ENCODE results near the gene PARVB.

The PARVB gene

GRCh38 chr22:44179196-44179988 is 155.3 kb downstream of the PARVB start:
- peaks cover 24% of the 10 kb centered on the region for H3K4me1 Mint-ChIP-seq (ENCODE audit: low read depth)
- no peak overlapping the region for H3K4me3 Mint-ChIP-seq
- no peak overlapping the region for H3K27ac Mint-ChIP-seq
- no peaks in the 10 kb centered on the region for H3K36me3 Mint-ChIP-seq (ENCODE audit: low read depth)
- no peaks in the 10 kb centered on the region for H3K9me3 Mint-ChIP-seq
- H3K27me3 Mint-ChIP-seq = no peaks in the 10 kb centered on the region

DNA sequence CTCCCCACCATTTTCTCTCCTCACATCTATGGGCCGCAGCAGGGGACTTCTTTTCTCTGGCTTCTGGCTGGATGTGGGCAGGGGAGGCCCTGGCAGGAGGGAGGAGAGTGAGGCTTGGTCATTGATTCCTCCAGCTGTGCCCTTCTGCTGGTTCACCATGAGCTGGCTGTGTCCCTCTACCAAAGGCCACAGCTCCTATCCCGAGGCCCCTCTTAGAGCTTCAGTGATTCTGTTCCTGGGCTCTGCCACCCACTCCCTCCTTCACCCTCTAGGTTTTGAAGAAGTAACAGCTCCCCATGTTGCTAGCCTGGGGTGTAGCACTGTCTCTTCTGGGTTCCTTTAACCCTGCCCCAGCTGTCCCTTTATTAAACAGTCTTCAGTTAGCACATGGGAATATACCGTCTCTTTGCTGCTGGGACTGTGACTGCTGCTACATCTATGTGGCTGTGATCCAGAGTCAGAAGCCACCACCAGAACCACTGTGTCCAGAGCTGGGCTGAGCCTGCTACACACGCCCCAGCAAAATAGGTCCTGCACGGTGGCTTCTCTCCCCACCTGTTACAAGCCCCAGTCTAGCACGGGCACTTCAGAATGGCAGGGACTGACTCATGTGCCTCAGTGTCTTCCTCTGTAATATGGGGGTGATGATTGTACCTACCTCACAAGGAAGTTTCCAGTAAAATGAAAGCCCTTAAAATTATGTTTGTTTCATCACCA is 156.0 kb downstream of the PARVB start:
- Mint-ChIP-seq H3K4me3 (peak overlapping the region; percentile 85), H3K4me1 (ENCODE audit: low read depth) (peaks cover 28% of the 10 kb centered on the region), H3K36me3 (ENCODE audit: low read depth) (peaks cover 7% of the 10 kb centered on the region), H3K9me3 (no peaks in the 10 kb centered on the region), H3K27ac (no peak overlapping the region), H3K27me3 (no peaks in the 10 kb centered on the region)

DNA sequence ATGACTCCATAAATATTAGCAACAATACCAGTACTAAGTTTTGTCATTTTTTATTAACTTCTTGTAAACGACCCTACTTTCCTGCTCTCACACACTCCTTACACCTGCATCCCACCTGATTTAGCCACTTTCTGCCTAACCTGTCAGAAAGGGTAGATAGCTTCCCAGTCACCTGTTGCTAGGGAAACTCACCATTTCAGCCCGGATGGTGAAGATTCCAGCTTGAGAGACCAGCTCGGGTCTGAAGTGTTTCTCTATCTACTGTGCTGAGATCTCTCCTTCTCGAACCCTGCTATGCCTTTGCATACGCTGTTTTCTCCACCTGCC is 156.6 kb downstream of the PARVB start, which contains the start of gene PARVG:
Gene PARVG (plus strand): TSS at position 220 of the 327 bp plus-strand sequence. CDS start 2,405 bp downstream, outside the sequence.
- Mint-ChIP-seq H3K27me3 (no peaks in the 10 kb centered on the region), H3K36me3 (ENCODE audit: low read depth) (peaks cover 7% of the 10 kb centered on the region), H3K27ac (peak within 1 kb of the TSS; percentile 92), H3K4me1 (ENCODE audit: low read depth) (peaks cover 28% of the 10 kb centered on the region), H3K4me3 (peak within 1 kb of the TSS; percentile 85), H3K9me3 (no peaks in the 10 kb centered on the region)

DNA sequence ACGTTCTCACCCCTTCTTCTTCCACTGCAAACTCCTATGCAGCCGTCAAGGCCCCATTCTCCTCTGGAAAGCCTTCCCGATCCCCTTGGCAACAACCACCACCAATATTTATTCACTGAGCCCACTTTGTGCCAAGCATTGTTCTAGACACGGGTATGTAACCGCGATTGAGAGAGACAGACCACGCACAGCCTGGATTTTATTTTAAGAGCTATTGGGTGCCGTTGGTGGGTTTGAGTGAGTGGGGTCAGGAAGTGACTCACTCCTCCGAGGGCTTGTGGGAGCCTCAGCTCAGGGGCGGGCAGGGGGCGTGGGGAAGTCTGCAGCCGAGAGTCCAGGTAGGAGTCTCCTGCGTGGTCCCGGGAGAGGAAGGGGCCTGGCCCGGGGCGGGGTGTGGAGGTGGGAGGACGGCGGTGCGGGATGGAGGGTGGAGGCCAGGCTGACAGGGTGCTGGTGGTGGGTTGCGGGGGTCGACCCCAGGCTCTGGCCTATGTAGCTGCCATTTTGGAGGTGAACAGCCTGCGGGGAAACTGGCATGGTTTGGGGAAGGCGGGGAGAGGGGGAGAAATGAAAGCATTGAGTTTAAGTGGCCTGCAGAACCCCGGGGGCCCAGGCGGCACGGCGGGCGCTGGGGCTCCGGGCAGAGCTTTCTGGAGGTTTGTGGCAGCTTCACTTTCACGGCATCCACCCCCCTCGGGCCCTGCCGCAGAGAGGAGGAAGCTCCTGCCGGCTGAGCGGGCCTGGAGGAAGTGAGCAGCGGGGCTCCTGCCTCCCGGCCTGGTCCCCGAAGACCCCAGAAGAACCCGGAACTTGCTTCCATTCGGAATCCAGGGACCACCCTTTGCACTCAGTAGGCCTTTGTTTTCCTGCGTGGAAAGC is 157.2 kb downstream of the PARVB start:
- Mint-ChIP-seq H3K27ac (peak overlapping the region; percentile 92), H3K27me3 (no peaks in the 10 kb centered on the region), H3K36me3 (ENCODE audit: low read depth) (peaks cover 8% of the 10 kb centered on the region), H3K4me3 (peak overlapping the region; percentile 85), H3K9me3 (no peaks in the 10 kb centered on the region), H3K4me1 (ENCODE audit: low read depth) (peaks cover 28% of the 10 kb centered on the region)

DNA sequence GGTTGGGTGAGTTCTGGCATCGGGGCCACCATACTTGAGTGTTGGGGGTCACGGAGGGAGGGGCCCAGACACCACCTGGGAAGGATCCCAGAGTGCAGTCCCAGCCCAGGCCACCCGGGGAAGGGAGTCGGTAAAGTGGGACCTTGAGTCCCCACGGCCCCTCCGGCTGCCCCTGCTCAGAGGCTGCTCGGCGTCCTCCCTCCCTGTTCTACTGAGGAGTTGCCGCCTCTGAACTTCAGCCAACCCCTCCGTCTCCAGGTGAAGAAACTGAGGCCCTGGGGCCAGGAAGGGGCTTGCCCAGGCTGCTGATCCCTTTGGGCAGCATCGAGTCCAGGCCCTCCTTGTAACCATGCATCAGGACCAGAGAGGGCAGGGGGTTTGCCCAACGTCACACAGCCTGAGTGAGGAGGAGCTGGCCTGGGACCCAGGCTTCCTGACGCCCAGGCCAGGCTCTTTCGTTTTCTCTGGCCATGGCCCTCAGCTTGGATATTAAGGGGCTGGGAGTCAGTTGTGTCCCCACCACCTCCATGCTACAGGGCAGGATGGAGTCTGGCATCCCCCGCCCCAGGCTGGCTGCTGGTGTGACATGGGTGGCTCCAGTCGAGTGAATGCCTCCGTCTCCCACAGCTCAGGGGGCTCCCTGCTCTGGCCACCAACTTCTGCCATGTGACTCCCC is 157.9 kb downstream of the PARVB start:
- Mint-ChIP-seq H3K27me3 (no peaks in the 10 kb centered on the region), H3K27ac (peak overlapping the region; percentile 92), H3K36me3 (ENCODE audit: low read depth) (peaks cover 13% of the 10 kb centered on the region), H3K9me3 (no peaks in the 10 kb centered on the region), H3K4me1 (ENCODE audit: low read depth) (peaks cover 28% of the 10 kb centered on the region), H3K4me3 (peak overlapping the region; percentile 85)

DNA sequence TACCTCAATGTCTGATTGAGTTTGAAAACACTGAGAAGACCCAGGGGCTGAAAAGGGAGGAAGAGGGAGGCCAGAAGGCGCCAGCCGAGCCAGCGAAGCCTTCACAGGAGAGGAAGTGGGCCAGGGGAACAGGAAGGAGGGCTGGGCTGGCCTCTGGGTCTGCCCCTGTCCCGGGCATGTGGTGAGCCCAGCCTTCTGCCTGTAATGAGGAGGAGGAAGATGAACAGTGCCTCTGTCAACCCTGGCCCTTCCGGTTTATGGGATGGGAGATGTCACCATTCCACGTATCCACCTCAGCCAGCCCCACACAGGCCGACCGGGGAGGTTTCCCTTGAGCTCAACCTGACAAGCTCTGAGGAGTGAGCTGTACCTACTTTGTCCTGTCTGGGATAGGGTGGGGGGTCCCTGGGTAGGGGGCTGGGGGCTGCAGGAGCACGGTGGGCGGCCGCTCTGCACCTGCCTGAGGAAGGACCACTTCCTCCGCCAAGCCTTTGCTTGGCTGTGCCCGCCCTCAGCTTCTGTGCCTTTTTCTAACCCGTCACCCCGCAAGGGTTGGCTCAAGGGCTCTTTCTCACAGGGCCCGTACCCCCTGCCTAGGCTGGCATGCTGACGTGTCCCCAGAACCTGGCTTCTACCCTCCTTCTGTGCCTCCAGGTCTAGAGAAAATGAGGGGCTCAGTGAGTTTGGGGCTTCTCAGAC is 158.6 kb downstream of the PARVB start:
- H3K9me3 Mint-ChIP-seq = no peaks in the 10 kb centered on the region
- H3K4me1 Mint-ChIP-seq (ENCODE audit: low read depth) = peaks cover 28% of the 10 kb centered on the region
- H3K27me3 Mint-ChIP-seq = no peaks in the 10 kb centered on the region
- peak overlapping the region; percentile 85 for H3K4me3 Mint-ChIP-seq
- peaks cover 13% of the 10 kb centered on the region for H3K36me3 Mint-ChIP-seq (ENCODE audit: low read depth)
- peak overlapping the region; percentile 92 for H3K27ac Mint-ChIP-seq

DNA sequence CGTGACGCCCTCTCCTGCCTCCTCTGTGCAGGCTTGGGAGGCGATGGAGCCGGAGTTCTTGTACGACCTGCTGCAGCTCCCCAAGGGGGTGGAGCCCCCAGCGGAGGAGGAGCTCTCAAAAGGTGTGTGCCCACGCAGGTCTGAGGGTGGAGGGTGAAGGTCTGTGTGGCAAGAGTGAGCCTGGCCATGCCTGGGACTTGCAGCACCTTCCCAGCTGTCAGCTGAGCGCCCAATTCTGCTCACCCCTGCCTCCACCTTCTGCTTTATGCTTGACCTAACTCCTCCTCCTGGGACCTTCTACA is 159.1 kb downstream of the PARVB start:
- H3K27ac Mint-ChIP-seq = peak overlapping the region; percentile 92
- peaks cover 28% of the 10 kb centered on the region for H3K4me1 Mint-ChIP-seq (ENCODE audit: low read depth)
- H3K36me3 Mint-ChIP-seq (ENCODE audit: low read depth) = peaks cover 13% of the 10 kb centered on the region
- no peaks in the 10 kb centered on the region for H3K27me3 Mint-ChIP-seq
- peak overlapping the region; percentile 85 for H3K4me3 Mint-ChIP-seq
- no peaks in the 10 kb centered on the region for H3K9me3 Mint-ChIP-seq

DNA sequence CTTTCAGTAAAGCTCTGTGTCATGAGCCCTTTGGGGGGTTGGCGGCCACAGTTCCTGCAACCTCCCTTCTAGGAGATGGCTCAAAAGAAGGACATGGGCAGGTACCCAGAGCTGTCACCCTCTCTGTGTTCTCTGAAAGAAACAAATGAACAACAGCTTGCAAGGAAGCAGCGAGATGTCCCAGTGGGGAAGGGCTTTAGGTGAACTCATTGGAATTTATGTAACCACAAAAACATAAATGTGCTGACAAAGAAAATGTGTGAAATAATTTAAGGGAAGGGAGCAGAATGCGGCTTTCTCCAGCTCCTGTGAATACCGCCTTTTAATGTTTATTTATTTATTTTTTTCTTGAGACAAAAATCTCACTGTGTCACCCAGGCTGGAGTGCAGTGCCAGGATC is 159.9 kb downstream of the PARVB start:
- no peaks in the 10 kb centered on the region for H3K27me3 Mint-ChIP-seq
- no peaks in the 10 kb centered on the region for H3K9me3 Mint-ChIP-seq
- peaks cover 28% of the 10 kb centered on the region for H3K4me1 Mint-ChIP-seq (ENCODE audit: low read depth)
- peaks cover 13% of the 10 kb centered on the region for H3K36me3 Mint-ChIP-seq (ENCODE audit: low read depth)
- no peak overlapping the region for H3K4me3 Mint-ChIP-seq
- H3K27ac Mint-ChIP-seq = no peak overlapping the region

- Mint-ChIP-seq H3K4me3 (no peak overlapping the region), H3K4me1 (ENCODE audit: low read depth) (peaks cover 23% of the 10 kb centered on the region), H3K9me3 (no peaks in the 10 kb centered on the region), H3K27ac (peak overlapping the region; percentile 38), H3K36me3 (ENCODE audit: low read depth) (peaks cover 13% of the 10 kb centered on the region), H3K27me3 (no peaks in the 10 kb centered on the region)
Observed at GRCh38 chr22:44185237-44186120, 161.4 kb downstream of the PARVB start.

DNA sequence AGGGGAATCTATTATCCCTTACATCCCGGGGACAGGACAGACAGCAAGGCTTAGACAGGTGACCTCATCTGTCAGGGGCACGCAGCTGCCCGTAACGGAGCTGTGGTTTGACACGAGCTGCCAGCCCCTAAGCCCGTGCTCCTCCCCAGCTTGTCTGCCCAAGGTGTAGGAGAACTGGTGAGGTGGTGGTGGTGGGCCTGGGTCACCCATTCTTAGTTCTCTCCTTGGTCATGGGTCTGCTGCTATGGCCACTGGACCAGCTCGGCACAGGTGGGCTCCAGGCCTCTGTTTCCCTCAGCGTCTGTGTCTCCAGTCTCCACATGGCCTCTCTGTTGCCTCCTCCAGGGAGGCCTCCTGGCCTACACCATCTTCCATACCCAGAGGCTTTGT is 162.0 kb downstream of the PARVB start:
- no peaks in the 10 kb centered on the region for H3K9me3 Mint-ChIP-seq
- H3K4me1 Mint-ChIP-seq (ENCODE audit: low read depth) = peaks cover 20% of the 10 kb centered on the region
- no peak overlapping the region for H3K4me3 Mint-ChIP-seq
- H3K27ac Mint-ChIP-seq = no peak overlapping the region
- H3K27me3 Mint-ChIP-seq = no peaks in the 10 kb centered on the region
- H3K36me3 Mint-ChIP-seq (ENCODE audit: low read depth) = peaks cover 13% of the 10 kb centered on the region

DNA sequence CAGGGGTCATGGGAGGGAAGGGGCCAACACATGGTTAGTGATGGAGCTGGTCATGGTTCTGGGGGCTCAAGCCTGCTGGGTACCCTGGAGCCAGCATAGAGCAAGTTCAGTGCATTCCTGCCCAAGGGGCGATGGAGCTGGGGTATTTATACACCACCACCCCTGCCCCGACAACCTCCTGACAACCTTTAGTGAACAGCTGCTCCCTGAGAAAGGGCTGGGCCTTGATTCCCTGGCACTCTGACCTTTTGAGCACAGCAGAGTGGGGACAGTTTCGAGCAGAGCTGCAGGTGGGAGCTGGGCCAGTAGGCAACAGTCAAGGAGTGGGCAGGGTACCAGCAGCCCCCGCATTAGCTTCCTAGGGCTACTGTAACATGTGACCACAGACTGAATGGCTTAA is 162.6 kb downstream of the PARVB start:
- Mint-ChIP-seq H3K27me3 (no peaks in the 10 kb centered on the region), H3K4me3 (no peak overlapping the region), H3K9me3 (no peaks in the 10 kb centered on the region), H3K4me1 (ENCODE audit: low read depth) (peaks cover 26% of the 10 kb centered on the region), H3K27ac (no peak overlapping the region), H3K36me3 (ENCODE audit: low read depth) (peaks cover 16% of the 10 kb centered on the region)

DNA sequence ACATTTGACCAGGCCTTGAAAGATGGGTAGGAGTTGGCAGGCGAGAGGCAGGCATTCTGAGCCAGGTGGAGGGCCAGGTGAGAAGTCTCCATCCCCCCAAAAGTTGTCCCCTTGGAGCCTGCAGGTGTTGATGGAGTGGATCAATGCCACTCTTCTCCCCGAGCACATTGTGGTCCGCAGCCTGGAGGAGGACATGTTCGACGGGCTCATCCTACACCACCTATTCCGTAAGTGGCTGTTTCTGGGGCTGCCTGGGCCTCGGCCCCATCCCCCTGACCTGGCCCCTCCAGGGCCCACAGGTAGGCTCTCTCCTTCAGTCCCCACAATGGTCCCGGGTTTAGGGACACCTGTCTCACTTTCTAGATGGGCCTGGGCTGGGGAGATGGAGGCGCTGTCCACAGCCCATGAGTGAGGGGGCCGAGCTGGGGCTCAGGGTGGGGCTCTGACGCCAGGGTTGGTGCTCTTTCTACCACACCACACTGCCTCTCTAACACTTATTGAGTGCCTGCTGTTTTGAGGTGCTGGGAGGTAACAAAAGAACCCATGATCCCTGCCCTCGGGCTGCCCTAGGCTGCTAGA is 163.6 kb downstream of the PARVB start:
- Mint-ChIP-seq H3K4me3 (no peak overlapping the region), H3K4me1 (ENCODE audit: low read depth) (peaks cover 35% of the 10 kb centered on the region)

DNA sequence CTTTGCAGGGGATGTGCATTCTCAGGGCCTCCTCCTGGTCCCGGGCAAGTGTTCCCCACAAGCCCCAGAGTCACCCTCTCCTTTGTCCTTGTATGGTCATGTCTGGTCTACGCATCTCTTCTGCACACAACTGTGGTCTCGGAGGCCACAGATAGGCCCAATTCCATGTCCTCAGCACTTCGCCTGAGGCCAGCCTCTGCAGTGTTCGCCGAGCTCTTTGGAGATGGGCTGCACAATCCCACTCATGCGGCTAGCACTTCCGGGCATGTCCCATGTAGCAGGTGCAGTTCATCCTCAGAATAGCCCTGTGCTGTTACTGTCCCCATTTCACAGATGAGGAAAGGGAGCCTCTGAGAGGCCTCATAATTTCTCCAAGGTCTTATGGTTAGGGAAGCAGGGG is 164.2 kb downstream of the PARVB start:
- Mint-ChIP-seq H3K4me1 (ENCODE audit: low read depth) (peaks cover 36% of the 10 kb centered on the region), H3K9me3 (no peaks in the 10 kb centered on the region), H3K27me3 (no peaks in the 10 kb centered on the region), H3K36me3 (ENCODE audit: low read depth) (peaks cover 21% of the 10 kb centered on the region), H3K4me3 (no peak overlapping the region), H3K27ac (no peak overlapping the region)

More for the DNA sequence above, 163.6 kb downstream of the PARVB start:
- Mint-ChIP-seq H3K27me3 (no peaks in the 10 kb centered on the region), H3K27ac (no peak overlapping the region), H3K36me3 (ENCODE audit: low read depth) (peaks cover 17% of the 10 kb centered on the region), H3K9me3 (no peaks in the 10 kb centered on the region)

All from stimulated activated naive CD8-positive, alpha-beta T cell treated with anti-CD3 and anti-CD28 coated beads, Interleukin-15, Interleukin-2, amounts not matched to agents 100 ng/mL and 50 ng/mL, for 24 hours (primary cell).